Lung (tissue), 12 donors: ENCODE results near the gene NEIL3. TPM values are rescaled to one million over a fixed set of nuclear protein-coding genes. Genes with fewer than 3 reads are reported as not detected.

ENCODE experiments used
- ATAC-seq: fragments of 200-7000 bp; cut with Tn5 transposase; one replicate; pipeline ENCODE4 v1.9.1; 2020; ENCODE audit warnings: moderate number of reproducible peaks; ENCODE audit not compliant: insufficient read depth, low FRiP score
- DNase-seq, 3 donors: peaks; one replicate each; pipeline ENCODE4 v3.0.0-alpha.2; 2013 to 2017
- H3K27ac ChIP-seq, 2 donors: one replicate each; pipeline ENCODE4 v1.5.1; 2013; ENCODE audit warnings: mild to moderate bottlenecking in 2 of 2, moderate library complexity in 2 of 2, control low read depth in 1 of 2, inconsistent platforms in 1 of 2, low read depth in 1 of 2, low read length in 1 of 2
- H3K27me3 ChIP-seq, 3 donors: one replicate each; pipeline ENCODE4 v1.5.1; 2013; ENCODE audit warnings: low read length in 2 of 3; ENCODE audit not compliant: control insufficient read depth in 3 of 3, insufficient read depth in 3 of 3
- H3K36me3 ChIP-seq, 4 donors: one replicate each; pipeline ENCODE4 v1.5.1; 2013; ENCODE audit warnings: low read length in 4 of 4, mild to moderate bottlenecking in 1 of 4, moderate library complexity in 1 of 4; ENCODE audit not compliant: control insufficient read depth in 4 of 4, insufficient read depth in 4 of 4
- H3K4me1 ChIP-seq, 5 donors: one replicate each; pipeline ENCODE4 v1.5.1; 2013; ENCODE audit warnings: low read length in 5 of 5, mild to moderate bottlenecking in 2 of 5, moderate library complexity in 1 of 5; ENCODE audit not compliant: control insufficient read depth in 5 of 5, insufficient read depth in 5 of 5
- H3K4me3 ChIP-seq: one replicate; pipeline ENCODE4 v1.5.1; 2013; ENCODE audit warnings: mild to moderate bottlenecking, control low read depth, moderate library complexity
- H3K9ac ChIP-seq, 2 donors: one replicate each; pipeline ENCODE4 v1.5.1; 2013; ENCODE audit warnings: low read length in 2 of 2, control low read depth in 1 of 2; ENCODE audit not compliant: insufficient read depth in 1 of 2
- H3K9me3 ChIP-seq, 4 donors: one replicate each; pipeline ENCODE4 v1.5.1; 2013; ENCODE audit warnings: low read length in 3 of 4, mild to moderate bottlenecking in 1 of 4, moderate library complexity in 1 of 4; ENCODE audit not compliant: control insufficient read depth in 4 of 4, insufficient read depth in 3 of 4
- WGBS, 2 donors: extraction: QIAGEN DNeasy Blood & Tissue Kit; methylation state at CpG; one replicate each; pipeline ENCODE4 v1.1.7; 2013; 5-methylcytosine and 5-hydroxymethylcytosine counted together
- polyA plus RNA-seq, 2 donors: library from polyadenylated mRNA; stranded (reverse); fragments of 200-250 nt; gene quantifications; one replicate each; pipeline ENCODE4 v1.2.1, GENCODE V29; 2013
- total RNA-seq, 2 donors: library from RNA; depleted of rRNA in 1 of 2; stranded (reverse); fragments of >200 nt in 1 of 2; gene quantifications; one replicate each; pipeline ENCODE4 v1.2.1, GENCODE V29; 2014 to 2021
- TF ChIP-seq, protein P1 (sequence below): IDR thresholded peaks from 2 replicates; pipeline ENCODE4 v1.5.1; 2012; ENCODE audit warnings: mild to moderate bottlenecking; ENCODE audit errors: control extremely low read depth, extremely low read depth
- donor health status: control.
- donor health status: control.
- donor health status: Bipolar disorder and iron deficiency.
- donor health status: healthy.
- donor health status: DM: yes; HTN: yes; CAD: no.

NEIL3 gene
- total and polyA plus RNA-seq, 4 donors: 0.22 to 2.0 (median 0.32) TPM

DNA sequence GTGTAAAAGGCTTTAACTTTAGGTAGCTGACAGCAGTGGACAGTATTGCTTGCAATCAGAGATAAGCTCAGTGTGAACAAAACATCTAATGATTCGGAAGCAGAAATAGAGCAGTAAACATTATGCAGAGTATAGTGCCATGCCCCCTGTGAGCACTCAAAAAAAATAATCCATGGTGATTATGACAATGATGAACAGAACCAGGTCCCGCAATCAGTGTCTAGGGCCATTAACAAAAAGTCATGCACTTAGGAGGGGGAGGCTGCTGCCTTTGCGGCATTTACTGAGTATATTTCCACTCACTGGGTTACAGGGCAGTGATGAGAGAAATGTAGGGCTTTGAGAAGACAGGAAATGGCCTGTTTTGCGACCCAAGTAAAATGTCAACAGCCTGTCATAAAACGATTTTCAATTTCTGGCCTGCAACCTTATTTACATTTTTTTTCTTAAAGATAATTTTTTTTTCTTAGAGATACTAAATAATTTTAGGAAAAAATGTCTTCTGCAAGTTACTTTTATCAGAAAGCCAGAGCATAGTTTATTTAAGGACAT lies 27.3 kb upstream of the NEIL3 start:
- Histone ChIP-seq H3K9ac (peak overlapping the region in 1 of 2 donors; percentile 1), H3K9me3 (no peaks in the 10 kb centered on the region), H3K27me3 (no peaks in the 10 kb centered on the region), H3K4me3 (no peak overlapping the region), H3K4me1 (peaks cover 0 to 24% (median 8%) of the 10 kb centered on the region in 5 donors), H3K27ac (no peak overlapping the region), H3K36me3 (no peaks in the 10 kb centered on the region)
- peak; percentile 16 to 67 (median 54) for DNase-seq
- 61 to 81% methylated on average over 5 of the region's 5 CpGs for WGBS, 2 donors
- TF ChIP-seq, protein P1, sequence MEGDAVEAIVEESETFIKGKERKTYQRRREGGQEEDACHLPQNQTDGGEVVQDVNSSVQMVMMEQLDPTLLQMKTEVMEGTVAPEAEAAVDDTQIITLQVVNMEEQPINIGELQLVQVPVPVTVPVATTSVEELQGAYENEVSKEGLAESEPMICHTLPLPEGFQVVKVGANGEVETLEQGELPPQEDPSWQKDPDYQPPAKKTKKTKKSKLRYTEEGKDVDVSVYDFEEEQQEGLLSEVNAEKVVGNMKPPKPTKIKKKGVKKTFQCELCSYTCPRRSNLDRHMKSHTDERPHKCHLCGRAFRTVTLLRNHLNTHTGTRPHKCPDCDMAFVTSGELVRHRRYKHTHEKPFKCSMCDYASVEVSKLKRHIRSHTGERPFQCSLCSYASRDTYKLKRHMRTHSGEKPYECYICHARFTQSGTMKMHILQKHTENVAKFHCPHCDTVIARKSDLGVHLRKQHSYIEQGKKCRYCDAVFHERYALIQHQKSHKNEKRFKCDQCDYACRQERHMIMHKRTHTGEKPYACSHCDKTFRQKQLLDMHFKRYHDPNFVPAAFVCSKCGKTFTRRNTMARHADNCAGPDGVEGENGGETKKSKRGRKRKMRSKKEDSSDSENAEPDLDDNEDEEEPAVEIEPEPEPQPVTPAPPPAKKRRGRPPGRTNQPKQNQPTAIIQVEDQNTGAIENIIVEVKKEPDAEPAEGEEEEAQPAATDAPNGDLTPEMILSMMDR: no peak
- ATAC-seq: no peak

DNA sequence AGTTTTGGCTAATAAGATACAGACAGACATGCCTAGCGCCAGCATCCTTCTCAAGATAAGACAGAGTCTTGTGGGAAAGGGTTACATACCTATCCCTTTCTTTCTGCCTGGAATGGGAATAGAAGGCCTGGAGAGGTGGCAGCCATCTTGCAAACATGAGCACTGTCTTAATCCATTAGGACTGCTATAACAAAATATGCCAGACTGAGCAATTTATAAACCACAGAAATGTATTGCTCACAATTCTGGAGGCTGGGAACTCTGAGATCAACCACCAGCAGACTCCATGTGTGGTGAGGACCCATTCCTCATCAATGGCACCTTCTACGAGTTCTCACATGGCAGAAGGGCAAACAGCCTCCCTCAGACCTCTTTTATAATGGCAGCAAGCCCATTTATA lies 26.5 kb upstream of the NEIL3 start:
- Histone ChIP-seq H3K9ac (no peak overlapping the region), H3K27ac (no peak overlapping the region), H3K9me3 (no peaks in the 10 kb centered on the region), H3K36me3 (no peaks in the 10 kb centered on the region), H3K27me3 (no peaks in the 10 kb centered on the region), H3K4me3 (no peak overlapping the region), H3K4me1 (peaks cover 0 to 24% (median 8%) of the 10 kb centered on the region in 5 donors)
- TF ChIP-seq, protein P1: no peak
- ATAC-seq: no peak
- WGBS, 2 donors: 85 to 92% methylated on average over 2 of the region's 2 CpGs
- no peak for DNase-seq

DNA sequence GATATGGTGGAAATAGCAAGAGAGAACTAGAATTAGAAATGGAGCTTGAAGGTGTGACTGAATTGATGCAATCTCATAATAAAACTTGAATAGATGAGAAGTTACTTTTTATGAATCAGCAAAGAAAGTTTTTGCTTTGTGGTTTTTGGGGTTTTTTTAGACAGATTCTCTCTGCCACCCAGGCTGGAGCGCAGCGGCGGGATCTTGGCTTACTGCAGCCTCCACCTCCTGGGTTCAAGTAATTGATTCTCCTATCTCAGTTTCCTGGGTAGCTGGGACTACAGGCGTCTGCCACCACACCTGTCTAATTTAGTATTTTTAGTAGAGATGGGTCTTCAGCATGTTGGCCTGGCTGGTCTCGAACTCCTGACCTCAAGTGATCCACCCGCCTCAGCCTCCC lies 23.7 kb upstream of the NEIL3 start:
- 74 to 86% methylated on average over 6 of the region's 6 CpGs for WGBS, 2 donors
- H3K36me3 ChIP-seq: no peaks in the 10 kb centered on the region
- no peak overlapping the region for H3K27ac ChIP-seq
- no peaks in the 10 kb centered on the region for H3K9me3 ChIP-seq
- DNase-seq (no peak), ATAC-seq (no peak)
- H3K9ac ChIP-seq: no peak overlapping the region
- no peak overlapping the region for H3K4me3 ChIP-seq
- TF ChIP-seq, protein P1: no peak
- no peaks in the 10 kb centered on the region for H3K27me3 ChIP-seq
- peaks cover 0 to 24% (median 8%) of the 10 kb centered on the region in 5 donors for H3K4me1 ChIP-seq

DNA sequence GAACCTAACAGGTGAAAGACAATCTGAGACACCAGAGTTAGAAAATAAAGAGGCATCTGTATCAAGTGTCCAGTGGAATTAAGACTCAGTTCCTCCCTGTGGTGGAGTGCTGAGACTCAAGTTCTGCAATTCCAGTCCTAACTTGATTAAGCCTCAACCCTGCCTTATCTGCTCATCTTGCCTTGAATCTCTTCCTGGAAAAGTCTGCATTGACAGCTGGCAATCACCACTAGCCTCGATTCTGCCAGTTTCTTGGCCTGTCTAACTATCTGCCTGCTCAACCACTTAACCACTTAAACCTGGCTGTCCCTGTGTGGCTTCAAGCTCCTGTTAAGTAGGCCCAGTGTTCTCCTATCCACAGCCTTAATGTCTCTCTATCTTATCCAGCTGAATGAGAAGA lies 22.4 kb upstream of the NEIL3 start:
- DNase-seq: no peak
- TF ChIP-seq, protein P1: no peak
- H3K4me1 ChIP-seq: peaks cover 0 to 12% (median 5%) of the 10 kb centered on the region in 5 donors
- H3K27me3 ChIP-seq: no peaks in the 10 kb centered on the region
- WGBS, 2 donors: 13 to 20% methylated on average over 1 of the region's 1 CpG
- no peaks in the 10 kb centered on the region for H3K36me3 ChIP-seq
- H3K9me3 ChIP-seq: no peaks in the 10 kb centered on the region
- H3K4me3 ChIP-seq: no peak overlapping the region
- H3K9ac ChIP-seq: no peak overlapping the region
- no peak for ATAC-seq
- H3K27ac ChIP-seq: no peak overlapping the region
